H54 (cell line): ENCODE results near the gene ATP8A1.
"Not testable (repeated sequence)": the region's sequence is repeated elsewhere in the genome, so short reads cannot be mapped to it uniquely, and the experiment has no call there.

ENCODE experiments used
- DNase-seq: peaks from one replicate; pipeline ENCODE4 v3.0.0; 2011; ENCODE audit warnings: low spot score, mixed read lengths; ENCODE audit not compliant: insufficient read length
- FAIRE-seq: peaks from 3 replicates; lab custom pipeline; 2011; peaks lifted over from hg19 to GRCh38; lab: Jason Lieb, UNC
- POLR2A ChIP-seq: IDR thresholded peaks from 2 replicates; pipeline ENCODE4 v1.6.1; 2011; ENCODE audit warnings: low read depth, mild to moderate bottlenecking, low read length

The ATP8A1 gene

GRCh38 chr4:42656944-42657792 lies at the start of gene ATP8A1:
Gene ATP8A1, minus strand, starts transcription at chr4:42657105. Its CDS starts 232 bp downstream, at chr4:42656873.
- TF ChIP-seq POLR2A: peak; percentile 77
- no peak for FAIRE-seq
- DNase-seq: peak; percentile 49

GRCh38 chr4:42706086-42706485 lies 49.2 kb upstream of the ATP8A1 start:
- FAIRE-seq (no peak), DNase-seq (no peak)
- TF ChIP-seq POLR2A: no peak

GRCh38 chr4:42703813-42704212 lies 46.9 kb upstream of the ATP8A1 start:
- no peak for TF ChIP-seq POLR2A
- FAIRE-seq (no peak), DNase-seq (no peak)

DNA sequence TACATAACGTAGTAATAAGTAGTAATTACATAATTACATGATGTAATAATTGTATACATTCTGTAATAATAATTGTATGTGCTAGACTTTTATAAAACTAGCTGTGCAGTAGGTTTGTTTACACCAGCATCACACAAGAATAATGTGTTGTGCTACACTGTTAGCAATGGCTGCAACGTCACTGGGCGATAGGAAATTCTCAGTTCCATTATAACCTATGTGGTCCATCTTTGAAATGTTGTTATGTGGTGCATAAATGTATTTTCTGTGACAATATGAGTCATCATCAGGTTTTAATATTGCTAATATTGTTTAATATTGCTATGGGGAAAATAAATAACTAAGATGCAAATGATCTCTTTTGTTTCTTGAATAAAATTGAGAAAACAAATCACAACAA lies 46.0 kb upstream of the ATP8A1 start:
- no peak for FAIRE-seq
- TF ChIP-seq POLR2A: no peak
- no peak for DNase-seq

DNA sequence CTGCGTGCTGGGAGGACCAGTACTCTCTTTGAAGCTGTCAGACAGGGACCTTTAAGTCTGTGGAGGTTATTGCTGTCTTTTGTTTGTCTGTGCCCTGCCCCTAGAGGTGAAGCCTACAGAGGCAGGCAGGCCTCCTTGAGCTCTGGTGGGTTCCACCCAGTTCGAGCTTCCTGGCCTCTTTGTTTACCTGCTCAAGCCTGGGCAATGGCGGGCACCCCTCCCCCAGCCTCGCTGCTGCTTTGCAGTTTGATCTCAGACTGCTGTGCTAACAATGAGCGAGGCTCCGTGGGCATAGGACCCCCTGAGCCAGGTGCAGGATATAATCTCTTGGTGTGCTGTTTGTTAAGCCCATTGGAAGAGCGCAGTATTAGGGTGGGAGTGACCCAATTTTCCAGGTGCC lies 44.9 kb upstream of the ATP8A1 start:
- not testable (repeated sequence) for DNase-seq, FAIRE-seq

GRCh38 chr4:42690537-42690936 lies 33.6 kb upstream of the ATP8A1 start:
- no peak for TF ChIP-seq POLR2A
- FAIRE-seq: no peak
- DNase-seq: no peak

DNA sequence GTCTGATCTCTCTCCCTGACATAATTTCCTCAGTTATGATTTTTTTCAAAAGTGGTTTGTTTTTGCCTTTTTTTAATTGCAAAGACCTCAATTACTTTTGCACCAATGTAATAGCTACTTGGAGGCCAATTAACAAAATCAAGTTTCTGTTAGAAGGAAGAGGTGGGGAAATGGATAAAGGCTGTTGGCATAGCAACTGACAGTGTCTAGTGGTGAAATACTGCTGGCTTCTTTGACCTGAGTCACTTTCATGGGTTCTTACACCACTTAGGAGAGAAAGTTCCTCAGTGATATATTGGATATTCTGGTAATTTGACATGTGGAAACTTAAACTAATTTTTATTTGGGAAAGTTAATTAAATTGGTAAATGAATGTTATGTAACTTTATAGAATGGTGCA lies 26.5 kb upstream of the ATP8A1 start:
- DNase-seq: no peak
- no peak for FAIRE-seq
- TF ChIP-seq POLR2A: no peak

DNA sequence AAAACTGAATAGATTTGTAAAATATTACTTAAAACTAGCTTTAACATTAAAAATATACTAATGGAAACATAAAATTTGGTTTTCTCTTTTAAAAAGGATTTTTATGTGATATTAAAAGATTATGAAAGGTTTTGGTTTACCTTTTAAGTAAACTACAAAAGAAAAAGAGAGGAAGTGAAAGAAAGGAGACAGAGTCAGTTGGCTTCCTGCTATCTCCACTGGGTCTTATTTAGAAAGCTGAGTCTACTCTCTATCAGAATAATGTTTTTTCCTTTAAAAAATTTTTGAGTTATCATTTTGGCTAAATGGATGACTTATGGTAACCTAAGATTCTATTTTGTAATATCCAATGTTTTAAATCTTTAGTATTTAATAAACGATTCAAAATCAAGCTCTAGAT lies 21.6 kb upstream of the ATP8A1 start:
- no peak for DNase-seq

GRCh38 chr4:42676066-42676951 lies 19.4 kb upstream of the ATP8A1 start:
- no peak for DNase-seq
- TF ChIP-seq POLR2A: no peak
- FAIRE-seq: no peak

More for the DNA sequence above, 21.6 kb upstream of the ATP8A1 start:
- TF ChIP-seq POLR2A: no peak
- no peak for FAIRE-seq

- no peak for TF ChIP-seq POLR2A
- FAIRE-seq (no peak), DNase-seq (no peak)
Measured at GRCh38 chr4:42673082-42673425, 16.1 kb upstream of the ATP8A1 start.

- no peak for TF ChIP-seq POLR2A
- DNase-seq (no peak), FAIRE-seq (no peak)
Measured at GRCh38 chr4:42672359-42673081, 15.6 kb upstream of the ATP8A1 start.

GRCh38 chr4:42671431-42672194 lies 14.7 kb upstream of the ATP8A1 start:
- TF ChIP-seq POLR2A: no peak
- FAIRE-seq: no peak

DNA sequence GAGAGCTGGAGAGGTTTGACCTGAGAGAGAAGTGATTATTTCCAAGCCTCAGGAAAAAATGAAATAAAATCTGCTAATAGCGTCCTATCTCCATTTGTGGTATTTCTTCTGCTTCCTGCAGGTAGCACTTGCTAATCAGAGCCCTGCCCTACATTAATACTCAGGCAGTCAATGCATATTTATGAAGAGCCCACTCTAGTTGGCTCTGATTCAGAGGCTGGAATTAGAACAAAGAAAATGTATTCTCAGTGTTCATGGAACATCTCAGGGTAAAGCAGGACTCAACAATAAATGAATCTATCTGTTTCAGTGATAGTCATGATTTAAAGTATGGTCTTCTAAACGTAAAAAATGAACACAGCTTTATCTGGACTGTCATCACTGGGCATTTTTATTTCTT lies 1.4 kb upstream of the ATP8A1 start:
- DNase-seq (no peak), FAIRE-seq (no peak)
- TF ChIP-seq POLR2A: no peak

More at GRCh38 chr4:42671431-42672194, 14.7 kb upstream of the ATP8A1 start:
- DNase-seq: no peak

DNA sequence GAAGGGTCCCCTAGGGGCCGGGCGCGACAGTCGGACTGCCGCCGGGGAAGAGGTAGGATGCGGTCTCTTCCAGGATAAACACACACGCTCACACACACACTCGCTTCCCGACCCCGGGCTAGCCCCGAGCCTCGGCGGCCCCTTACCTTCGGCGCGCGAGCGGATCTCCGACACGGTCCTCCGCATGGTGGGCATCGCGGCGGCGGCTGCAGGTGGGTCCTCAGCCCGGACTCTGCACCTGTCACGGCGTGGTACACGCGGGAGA lies 294 bp downstream of the ATP8A1 start:
- no peak for FAIRE-seq
- DNase-seq: no peak
- no peak for TF ChIP-seq POLR2A
